SW 1271 (cell line): Measurements from ENCODE around the gene DAPK2.

Experiments
- DNase-seq, 2 experiments: peaks; one replicate each; lab custom pipeline; 2025; lab: John Stamatoyannopoulos, UW

Gene DAPK2

DNA sequence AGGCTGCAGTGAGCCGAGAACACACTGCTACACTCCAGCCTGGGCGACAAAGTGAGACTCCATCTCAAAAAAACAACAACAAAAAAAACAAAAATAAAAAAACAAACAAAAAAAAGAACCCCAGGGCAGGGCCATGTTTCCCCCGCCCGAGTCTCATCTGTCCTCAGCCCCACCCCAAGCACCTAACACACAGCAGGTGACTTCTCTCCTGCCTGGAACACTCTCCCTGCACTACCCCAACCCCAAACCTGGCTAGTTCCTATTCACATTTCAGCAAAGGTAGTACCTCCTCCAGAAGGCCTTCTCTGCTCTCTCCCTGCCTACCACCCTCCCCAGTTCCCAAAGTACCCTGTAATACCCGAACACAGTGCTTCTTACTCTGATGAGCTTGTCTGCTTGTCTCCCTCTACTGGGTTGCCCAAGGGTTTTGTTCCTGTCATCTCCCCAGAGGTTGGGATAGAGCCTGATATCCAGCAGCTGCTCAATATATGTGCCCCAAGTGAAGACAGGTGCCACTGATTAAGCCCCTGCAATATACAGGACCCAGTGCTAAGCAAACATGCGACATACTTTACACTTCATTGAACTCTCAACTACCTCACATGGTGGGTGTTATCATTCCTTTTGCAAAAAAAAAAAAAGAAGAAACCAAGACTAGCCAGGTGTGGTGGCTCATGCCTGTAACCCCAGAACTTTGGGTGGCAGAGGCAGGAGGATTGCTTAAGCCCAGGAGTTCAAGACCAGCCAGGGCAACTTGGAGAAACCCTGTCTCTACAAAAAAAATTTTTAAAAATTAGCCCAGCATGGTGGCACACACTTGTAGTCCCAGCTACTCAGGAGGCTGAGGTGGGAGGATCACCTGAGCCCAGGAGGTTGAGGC is 103.6 kb downstream of the DAPK2 start:
- no peak for DNase-seq

DNA sequence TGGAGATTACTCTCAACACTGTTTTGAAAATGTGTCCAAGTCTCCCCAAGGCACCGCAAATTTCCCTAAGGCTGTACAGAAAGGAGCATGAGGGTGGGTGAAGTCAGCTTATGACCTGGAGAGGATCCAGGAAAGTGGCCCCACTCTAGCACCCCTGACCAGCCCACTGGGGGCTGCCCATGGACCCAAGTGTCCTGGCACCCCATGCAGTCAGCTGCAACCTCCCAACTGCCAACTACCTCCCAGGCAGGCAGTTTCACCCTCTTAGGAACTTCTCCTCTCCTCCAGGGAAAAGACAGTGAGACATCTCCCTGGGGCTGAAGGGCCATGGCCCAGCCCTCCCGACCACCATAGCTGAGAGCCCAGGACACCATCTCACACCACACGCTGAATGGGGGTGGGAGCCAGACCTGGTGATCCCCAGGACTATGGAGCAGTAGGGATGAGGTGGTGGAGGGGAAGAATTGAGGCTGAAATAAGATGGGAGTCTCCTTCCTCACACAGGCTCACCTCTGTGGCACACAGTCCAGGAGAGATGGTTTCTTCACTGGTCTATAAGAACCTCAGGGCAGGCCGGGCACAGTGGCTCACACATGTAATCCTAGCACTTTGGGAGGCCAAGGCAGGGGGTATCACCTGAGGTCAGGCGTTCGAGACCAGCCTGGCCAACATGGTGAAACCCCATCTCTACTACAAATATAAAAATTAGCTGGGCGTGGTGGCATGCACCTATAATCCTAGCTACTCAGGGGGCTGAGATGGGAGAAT is 104.4 kb downstream of the DAPK2 start:
- DNase-seq: no peak

DNA sequence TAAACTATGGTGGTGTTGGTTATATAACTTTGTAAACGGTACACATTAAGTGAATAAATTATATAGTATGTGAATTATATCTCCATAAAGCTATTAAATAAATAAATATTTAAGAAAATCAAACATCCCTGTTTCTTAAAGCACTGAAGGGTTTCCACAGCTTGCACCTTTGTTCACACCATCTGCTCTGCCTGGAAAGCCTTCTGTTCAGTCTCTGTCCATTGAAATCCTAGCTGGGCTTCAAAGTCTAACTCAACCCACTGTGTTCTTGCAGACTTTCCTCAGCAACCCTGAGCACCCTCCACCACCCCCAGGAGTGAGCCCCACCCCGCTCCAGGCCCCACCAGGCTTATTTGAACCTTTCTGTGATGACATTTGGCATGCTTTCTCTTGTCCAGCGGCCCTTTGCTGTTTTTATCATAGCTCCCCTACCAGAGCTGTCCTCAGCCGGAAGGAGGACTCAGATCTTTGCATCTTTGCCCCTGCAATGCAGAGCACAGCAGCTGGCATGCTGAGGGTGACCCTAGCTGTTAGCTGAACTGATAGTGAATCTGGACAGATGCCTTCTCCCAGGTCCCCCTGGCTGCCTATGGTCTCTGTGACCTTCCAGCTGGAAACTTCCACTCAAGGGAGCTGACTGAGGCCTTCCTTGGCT is 105.2 kb downstream of the DAPK2 start:
- DNase-seq: no peak

DNA sequence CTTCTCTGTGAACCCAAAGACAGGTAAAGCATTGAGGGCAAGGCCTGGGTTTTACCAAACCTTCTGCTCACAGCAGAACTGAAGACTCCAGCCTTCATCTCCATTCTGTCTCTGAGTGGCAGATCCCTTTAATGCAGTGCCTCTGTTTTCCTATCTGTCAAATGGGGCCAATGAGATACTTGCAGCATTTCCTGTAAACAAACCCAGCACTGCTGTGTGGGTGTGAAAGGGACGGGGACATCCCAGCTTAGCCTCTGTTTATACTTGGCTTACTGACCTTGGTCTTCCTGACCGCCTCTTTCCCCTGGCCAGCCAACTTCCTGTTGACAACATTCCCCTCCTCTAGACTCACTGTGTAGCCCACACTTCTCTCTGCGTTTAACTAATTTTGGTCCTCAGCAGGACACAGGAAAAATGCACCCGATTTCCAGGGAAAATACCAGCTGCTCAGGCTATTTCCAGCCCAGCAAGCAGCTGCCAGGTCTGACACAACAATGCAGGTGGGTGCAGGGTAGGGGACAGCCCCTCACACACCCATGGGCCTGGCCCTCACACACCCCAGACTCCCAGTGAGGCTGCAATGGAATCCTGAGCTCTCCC is 106.7 kb downstream of the DAPK2 start:
- peak in 1 of 2 experiments; percentile 44 for DNase-seq

DNA sequence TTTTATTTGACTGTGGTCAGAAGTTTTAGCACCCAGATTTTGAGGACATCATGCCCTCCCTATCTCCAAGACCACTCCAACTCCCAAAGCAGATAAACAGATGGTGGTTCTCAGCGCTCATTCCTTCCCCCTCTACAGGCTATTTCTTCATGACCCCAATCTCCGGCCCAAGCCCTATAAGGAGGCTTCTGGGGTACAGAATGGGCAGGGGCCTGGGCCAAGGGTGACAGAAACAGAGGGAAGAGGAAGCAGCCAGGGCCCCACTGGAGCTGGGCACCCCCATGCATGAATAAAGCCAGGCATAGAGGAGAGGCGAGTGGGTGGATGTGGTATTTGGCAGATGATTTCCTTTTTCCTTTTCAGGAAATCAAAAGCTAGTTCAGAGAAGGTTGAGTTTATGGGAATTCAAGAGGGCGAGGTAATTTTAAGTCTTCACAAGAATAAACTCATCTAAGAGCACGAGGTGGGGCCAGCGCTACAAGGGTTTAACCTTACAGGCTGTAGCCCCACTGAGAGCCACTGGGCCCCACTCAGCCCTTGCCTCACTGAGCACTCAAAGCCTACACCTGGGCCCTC is 107.7 kb downstream of the DAPK2 start:
- no peak for DNase-seq

DNA sequence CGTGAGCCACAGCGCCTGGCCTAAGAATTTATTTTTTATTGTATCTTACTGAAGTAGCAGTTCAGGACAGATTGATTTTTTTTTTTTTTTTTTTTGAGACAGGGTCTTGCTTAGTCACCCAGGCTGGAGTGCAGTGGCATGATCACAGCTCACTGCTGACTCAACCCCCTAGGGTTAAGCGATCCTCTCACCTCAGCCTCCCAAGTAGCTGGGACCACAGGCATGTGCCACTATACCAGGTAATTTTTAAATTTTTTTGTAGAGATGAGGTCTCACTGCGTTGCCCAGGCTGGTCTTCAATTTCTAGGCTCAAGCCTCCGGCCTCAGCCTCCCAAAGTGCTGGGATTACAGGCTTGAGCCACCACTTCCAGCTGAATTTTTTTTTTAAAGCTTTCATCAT is 112.8 kb downstream of the DAPK2 start:
- DNase-seq: peak; percentile 34 to 70

DNA sequence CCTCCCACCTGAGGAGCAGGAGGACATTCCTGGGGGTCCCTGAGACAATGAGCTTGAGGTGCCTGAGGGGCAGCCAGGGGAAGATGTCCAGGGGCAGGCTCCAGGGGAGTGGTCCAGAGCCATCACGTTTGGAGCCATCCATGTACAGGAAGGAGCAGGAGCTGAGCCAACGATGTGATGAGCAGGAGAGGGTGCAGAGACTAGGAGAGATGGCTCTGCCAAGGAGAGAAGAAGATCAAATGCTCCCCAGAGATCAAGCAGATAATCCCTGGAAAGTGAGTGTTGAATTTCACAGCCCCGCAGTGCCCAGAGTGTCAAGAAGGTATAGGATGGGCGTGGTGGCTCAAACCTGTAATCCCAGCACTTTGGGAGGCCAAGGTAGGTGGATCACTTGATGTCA is 114.7 kb downstream of the DAPK2 start:
- DNase-seq: no peak

DNA sequence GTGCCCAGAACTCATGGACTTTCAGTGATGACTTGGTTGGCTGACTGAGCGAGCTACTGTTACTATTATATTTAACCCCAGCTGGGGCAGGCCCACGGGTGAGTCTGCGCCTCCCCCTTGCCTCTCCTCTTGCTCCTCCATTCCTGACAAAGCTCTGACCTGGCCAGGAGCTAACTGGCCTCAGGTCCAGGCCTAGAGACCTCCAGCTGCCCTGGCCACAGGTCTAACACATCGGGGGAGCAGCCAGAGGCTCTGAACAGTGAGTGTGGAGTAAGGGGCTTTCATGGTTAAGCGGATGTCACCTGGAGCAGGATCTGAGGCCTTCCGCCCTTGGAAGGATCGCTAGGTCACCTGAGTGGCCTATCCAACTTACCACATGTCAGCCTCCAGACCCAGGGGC is 116.3 kb downstream of the DAPK2 start:
- no peak for DNase-seq

DNA sequence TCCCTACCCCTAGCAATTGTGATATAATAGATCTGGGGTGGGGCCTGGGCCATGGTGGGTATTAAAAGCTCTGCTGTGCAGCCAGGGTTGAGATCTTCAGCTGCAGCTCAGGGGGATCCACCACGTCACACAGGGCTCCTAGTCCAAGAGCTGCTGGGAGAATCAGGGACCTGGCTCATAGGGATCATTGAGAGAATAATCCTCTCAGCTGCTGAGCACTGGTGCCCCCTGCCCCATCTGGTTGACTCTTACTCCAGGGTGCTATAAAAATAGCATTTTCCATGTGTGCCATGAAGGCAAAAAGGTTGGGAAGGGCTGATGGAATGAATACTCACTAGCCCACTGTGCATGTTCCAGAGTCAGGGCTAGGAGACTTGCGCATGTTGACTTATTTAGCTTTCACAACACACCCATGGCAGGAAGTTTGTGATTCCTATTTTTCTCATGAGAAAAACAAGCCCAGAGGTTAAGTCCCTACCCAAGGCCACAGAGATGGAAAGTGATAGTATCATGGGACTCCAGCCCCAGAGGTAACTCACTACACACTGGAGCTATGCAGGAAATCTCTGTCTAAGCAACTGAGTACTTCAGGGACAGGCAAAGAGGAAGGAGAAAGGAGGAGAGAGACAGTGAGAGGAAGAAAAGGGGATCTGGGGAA is 118.0 kb downstream of the DAPK2 start:
- DNase-seq: no peak

DNA sequence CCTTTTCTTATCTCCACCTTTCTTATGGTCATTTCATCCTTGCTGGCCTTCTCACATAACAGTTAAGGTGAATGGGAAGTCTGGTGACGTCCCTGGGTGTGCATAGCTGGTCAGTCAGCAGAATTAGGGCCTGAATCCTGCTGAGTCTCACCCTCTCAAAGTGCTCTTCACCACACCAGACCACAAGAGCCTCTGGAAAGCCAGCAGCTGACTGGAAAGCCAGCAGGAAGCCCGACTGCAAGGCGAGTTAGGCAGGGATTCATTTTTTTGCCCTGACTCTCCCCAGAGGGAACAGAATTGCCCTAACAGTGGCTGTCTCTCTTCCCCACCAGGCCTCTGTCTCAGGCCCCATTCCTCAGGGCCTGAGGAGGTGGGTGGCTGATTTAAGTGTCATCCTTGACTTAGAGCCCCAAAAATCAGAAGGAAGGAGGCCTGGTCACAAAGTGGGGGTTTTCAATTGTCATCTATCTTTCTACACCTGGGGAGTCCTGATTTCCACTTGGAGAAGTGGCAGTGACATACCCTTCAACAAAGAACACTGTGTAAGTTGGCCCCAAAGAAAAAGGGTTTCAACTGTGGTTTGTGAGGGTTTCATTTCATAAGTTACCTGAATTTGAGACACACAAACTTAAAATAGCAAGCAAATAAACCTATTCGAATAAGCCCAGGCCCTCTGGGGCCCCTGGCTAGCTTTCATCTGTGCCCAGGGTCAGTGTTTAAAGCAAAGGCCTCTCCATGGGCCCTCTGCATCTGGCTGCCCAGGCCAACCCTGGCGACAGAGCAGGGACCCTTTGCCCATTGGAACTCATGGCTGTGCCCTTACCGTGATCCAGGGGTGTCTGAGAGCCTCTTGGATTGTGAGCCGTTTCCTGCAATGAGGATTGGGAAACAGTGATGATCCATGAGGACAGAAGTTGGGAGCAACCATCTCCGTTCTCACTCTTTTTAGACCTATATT is 122.0 kb downstream of the DAPK2 start:
- DNase-seq: no peak

DNA sequence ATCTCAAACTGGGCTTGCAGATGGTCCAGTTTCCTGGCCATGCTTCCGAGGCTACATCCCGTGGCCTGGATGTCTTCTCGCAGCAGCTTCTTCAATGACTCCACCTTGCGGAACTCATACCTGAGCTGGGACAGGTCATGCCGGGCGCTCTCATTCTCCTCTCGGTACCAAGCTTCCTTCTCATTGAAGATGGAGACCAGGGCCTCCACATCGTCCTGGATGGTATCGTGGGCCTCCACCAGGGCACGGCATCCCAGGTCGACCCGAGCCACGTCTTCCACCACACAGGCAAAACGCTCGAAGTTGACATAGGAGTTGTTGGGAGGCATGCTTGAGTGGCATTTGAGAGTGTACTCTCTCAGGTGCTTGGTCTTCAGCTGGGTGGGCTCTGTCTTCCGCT is 123.4 kb downstream of the DAPK2 start:
- DNase-seq: no peak

DNA sequence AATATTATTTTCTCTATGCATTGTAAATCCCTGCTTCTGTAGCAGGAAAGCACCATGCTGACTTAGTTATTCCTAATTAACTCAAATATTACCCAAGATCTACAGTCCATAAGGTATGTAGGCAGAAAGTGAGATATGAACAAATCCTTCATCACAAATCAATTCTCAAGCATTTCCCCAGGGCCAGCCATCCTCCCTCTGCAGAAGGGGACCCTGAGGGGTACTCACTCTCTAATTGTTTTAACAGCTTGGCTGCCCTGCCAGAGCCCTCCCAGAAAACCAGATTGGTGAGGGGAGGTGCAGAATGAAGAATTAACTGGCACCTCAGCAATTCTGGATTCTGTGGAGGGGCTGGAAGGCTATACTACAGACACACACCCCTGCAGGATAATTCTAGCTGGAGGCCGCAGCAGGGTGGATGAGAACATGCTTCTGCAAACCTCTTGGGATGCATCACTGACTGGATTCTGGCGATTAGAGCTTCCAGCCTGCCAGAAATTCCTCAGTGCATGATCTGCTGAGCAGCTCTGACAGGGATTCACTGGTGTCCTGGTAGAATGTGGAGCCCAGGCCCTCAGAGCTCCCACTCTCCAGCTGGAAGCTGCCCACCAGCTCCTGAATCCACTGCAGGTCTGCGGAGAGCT is 123.9 kb downstream of the DAPK2 start:
- DNase-seq: no peak

DNA sequence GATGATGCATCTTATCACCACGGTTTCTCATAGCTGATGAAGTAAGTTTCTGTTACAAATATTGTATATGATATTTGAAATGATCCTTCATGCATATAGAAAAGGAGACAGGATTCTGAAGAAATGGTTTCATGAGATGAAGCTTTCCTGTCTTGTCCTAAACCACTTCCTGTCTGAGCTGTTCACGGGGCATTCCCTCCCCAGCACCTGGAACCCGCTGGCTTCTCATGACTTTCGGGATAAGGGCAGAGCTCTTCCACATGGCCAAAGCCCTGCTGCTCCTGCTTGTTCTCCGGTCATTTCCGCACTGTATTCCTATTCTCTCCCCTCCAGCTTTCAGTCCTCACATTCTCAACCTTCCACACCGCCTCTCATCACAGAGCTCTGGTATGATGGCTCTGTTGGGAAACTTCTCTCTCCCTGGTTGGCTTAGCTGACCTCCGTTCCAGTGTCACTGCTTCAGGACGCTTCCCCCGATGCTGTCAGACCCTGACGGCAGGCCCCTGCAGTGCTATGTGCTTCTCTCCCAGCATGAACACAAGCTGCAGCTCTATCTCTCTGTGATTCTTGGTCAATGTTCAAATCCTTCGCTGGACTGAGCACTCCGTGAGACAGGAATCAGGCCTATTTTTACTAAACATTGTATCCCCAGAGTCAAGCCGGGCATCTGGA is 125.6 kb downstream of the DAPK2 start:
- DNase-seq: no peak

DNA sequence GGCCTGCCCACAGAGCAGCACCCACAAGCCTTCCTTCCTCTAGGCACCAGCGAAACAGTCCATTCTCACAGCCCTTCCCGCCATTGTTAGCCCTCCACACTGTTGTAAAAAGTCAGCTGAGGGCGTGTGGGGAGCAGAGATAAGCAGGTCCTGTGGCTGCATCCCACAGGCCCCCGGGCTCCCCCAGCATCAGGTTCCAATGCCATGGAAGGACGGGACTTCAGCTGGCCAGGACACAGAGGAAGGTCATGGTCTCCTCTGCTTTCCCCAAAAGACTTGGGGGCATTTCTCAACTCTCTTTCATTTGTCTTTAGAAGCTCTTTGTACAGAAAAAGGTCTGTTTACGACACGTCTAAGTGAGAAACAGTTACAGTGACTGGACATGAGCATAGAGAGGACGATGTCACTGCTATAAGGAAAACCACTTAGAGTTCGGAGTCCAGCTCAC is 127.4 kb downstream of the DAPK2 start:
- no peak for DNase-seq

DNA sequence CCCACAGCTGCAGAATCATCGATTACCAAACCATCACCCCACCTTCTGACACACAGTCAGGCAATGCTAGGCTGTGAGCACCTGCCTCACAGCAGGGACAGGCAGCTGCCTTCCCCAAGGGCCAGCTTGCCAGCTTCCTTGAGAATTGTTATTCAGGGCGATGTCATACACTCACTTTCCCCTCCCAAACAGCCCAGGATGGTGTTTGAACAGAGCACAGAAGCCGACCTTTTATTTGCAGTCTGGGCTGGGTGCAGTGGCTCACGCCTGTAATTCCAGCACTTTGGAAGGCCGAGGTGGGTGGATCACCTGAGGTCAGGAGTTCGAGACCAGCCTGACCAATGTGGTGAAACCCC is 128.0 kb downstream of the DAPK2 start:
- no peak for DNase-seq

DNA sequence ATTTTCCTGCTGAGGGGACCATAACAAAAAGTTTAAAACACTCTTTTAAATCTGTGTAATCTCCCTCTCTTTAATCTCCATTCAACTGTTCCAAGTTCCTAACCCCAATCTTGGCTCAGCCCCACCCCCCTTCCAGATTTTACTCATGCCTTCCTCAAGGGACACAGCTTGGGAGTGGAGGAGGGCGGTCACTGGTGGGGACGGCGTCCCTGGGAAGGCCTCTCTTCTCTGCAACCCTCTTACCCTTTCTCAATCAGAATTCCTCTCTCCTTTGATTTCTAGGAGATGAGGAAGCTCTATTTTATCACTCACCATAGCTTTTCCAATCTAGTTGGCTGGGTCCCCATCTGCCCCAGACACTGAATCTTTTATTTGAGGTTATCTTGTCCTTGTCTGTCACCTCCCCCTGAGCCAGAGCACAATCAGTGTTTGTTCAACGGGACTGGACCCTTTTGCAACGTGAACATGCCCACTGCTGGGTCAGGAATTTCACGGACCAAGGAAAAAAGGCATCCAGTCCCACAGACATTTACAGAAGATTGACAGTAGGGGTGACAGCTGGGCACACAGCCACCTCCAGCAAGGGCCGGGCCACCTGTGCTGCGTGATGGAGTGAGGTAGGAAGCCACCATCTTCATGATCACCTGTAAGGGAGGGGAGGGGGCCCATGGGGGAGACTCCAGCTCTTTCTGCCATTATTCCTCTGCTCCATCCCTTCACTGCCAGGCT is 128.5 kb downstream of the DAPK2 start:
- no peak for DNase-seq

DNA sequence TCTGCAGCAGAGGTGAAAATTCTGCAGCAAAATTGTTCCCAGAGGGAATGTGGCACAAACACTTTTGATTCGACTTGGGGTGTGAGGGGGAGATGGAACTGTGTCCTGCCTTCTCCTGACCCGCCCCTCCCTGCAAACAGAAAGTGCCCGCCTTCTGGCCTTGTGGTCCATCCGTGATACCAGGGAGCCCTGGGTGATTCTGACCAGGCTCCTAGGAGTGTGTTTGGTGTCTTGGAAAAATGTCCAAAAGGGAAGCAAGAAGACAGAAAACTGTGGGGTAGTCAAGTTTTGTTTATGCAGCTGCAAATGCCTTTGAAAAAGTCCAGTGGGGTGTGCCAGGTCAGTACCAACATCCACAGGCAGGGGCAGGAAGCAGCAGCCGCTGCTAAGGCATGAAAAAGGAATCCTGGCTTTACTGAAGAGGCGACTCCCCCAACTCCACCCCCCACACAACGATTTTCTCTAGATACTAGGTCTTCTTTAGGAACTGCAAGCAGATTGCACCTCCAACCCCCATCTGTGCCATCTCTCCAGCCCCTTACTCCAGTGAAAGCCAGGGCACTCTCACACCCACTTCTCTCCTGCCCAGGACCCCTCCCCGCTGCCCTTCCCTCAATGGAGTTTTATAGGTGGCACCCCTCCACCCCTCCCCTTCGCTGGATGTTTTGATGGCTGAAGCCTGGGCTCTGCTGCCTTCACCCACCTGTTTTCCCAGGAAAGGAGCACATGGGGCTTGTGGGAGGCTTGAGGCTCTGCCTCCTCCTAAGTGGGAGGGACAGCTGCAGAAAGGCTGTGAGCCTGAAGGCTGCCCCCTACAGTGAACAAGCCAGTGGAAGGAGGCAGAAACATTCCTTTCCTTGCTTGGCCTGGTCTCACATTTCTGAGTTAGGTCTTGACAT is 130.2 kb downstream of the DAPK2 start:
- peak in 1 of 2 experiments; percentile 40 for DNase-seq
